Lower lobe of right lung (tissue), 2 donors: ENCODE data around the gene CCDC13. TPM values are rescaled to one million over a fixed set of nuclear protein-coding genes. Genes with fewer than 3 reads are reported as not detected.

Experiments used
- ATAC-seq, 2 donors: fragments of 200-7000 bp; cut with Tn5 transposase; one replicate each; pipeline ENCODE4 v1.9.1; 2020 to 2022; ENCODE audit warnings: mild to moderate bottlenecking in 2 of 2, moderate library complexity in 2 of 2
- DNase-seq: peaks from one replicate; pipeline ENCODE4 v3.0.0-alpha.2; 2020
- H3K27ac ChIP-seq: fragments of 200-600 bp; one replicate; pipeline ENCODE4 v1.8.0; 2022
- H3K27me3 ChIP-seq: fragments of 200-600 bp; one replicate; pipeline ENCODE4 v1.8.0; 2022; ENCODE audit warnings: low read depth
- H3K36me3 ChIP-seq: fragments of 200-600 bp; one replicate; pipeline ENCODE4 v1.8.0; 2022; ENCODE audit warnings: mild to moderate bottlenecking
- H3K4me1 ChIP-seq: fragments of 200-600 bp; one replicate; pipeline ENCODE4 v1.8.0; 2022
- H3K4me3 ChIP-seq: fragments of 200-600 bp; one replicate; pipeline ENCODE4 v1.8.0; 2022; ENCODE audit warnings: mild to moderate bottlenecking
- H3K9me3 ChIP-seq: fragments of 200-600 bp; one replicate; pipeline ENCODE4 v1.8.0; 2022
- CTCF ChIP-seq: fragments of 200-600 bp; IDR thresholded peaks from one replicate; pipeline ENCODE4 v1.8.0; 2022; ENCODE audit warnings: antibody characterized with exemption, mild to moderate bottlenecking
- intact Hi-C: fragments of 100-400 bp; cut with DNase I; formaldehyde crosslinking; loops from one replicate; pipeline ENCODE4 v1.11.0; 2022
- total RNA-seq: library from RNA; stranded (reverse); fragmentation: NEBNext Ultra II Directional; extraction: Animal tissue kit (Norgen Biotek cat#: 25700); gene quantifications from one replicate; pipeline ENCODE4 v1.2.1, GENCODE V29; 2021
- donor health status: DM: no; HTN: yes; CAD: no; lungs with severe emphysema.

Gene CCDC13
- total RNA-seq, 1 donor from 2014 or later, result 2.5 TPM

GRCh38 chr3:42764561-42765295, 8.3 kb downstream of the CCDC13 start:
- no peak for TF ChIP-seq CTCF
- Histone ChIP-seq H3K27ac (peak overlapping the region; percentile 39), H3K4me1 (peaks cover 40% of the 10 kb centered on the region), H3K4me3 (no peak overlapping the region), H3K36me3 (no peaks in the 10 kb centered on the region), H3K9me3 (no peaks in the 10 kb centered on the region), H3K27me3 (no peaks in the 10 kb centered on the region)
- DNase-seq (no peak), ATAC-seq (peak; percentile 15 to 27)
- intact Hi-C loops, result no loop called here

- ATAC-seq, result peak; percentile 52 to 71
- intact Hi-C loops, result no loop called here
- Histone ChIP-seq H3K27ac (peak overlapping the region; percentile 39), H3K27me3 (no peaks in the 10 kb centered on the region), H3K9me3 (no peaks in the 10 kb centered on the region), H3K36me3 (no peaks in the 10 kb centered on the region), H3K4me1 (peaks cover 40% of the 10 kb centered on the region), H3K4me3 (no peak overlapping the region)
- TF ChIP-seq CTCF, result no peak
- DNase-seq, result no peak
Measured at GRCh38 chr3:42764115-42764514, 8.9 kb downstream of the CCDC13 start.

- Histone ChIP-seq H3K36me3 (no peaks in the 10 kb centered on the region), H3K27ac (peak overlapping the region; percentile 39), H3K4me1 (peaks cover 40% of the 10 kb centered on the region), H3K27me3 (no peaks in the 10 kb centered on the region), H3K9me3 (no peaks in the 10 kb centered on the region), H3K4me3 (no peak overlapping the region)
- no peak for ATAC-seq
- no peak for TF ChIP-seq CTCF
- intact Hi-C loops, result no loop called here
- DNase-seq, result no peak
Measured at GRCh38 chr3:42763021-42763420, 10.0 kb downstream of the CCDC13 start.

GRCh38 chr3:42762046-42762724, 10.9 kb downstream of the CCDC13 start:
- Histone ChIP-seq H3K27me3 (no peaks in the 10 kb centered on the region), H3K9me3 (no peaks in the 10 kb centered on the region), H3K4me1 (peaks cover 40% of the 10 kb centered on the region), H3K36me3 (no peaks in the 10 kb centered on the region), H3K27ac (peak overlapping the region; percentile 58), H3K4me3 (no peak overlapping the region)
- peak; percentile 71 to 89 for ATAC-seq
- no peak for TF ChIP-seq CTCF
- intact Hi-C loops, result no loop called here
- DNase-seq, result no peak

- ATAC-seq (no peak), DNase-seq (no peak)
- Histone ChIP-seq H3K9me3 (no peaks in the 10 kb centered on the region), H3K27me3 (no peaks in the 10 kb centered on the region), H3K4me3 (no peak overlapping the region), H3K27ac (no peak overlapping the region), H3K36me3 (no peaks in the 10 kb centered on the region), H3K4me1 (peaks cover 19% of the 10 kb centered on the region)
- no peak for TF ChIP-seq CTCF
- intact Hi-C loops, result no loop called here
Measured at GRCh38 chr3:42758126-42758525, 14.9 kb downstream of the CCDC13 start.
